HepG2 (cell line): ENCODE measurements around the gene ZNF276. TPM values are rescaled to one million over a fixed set of nuclear protein-coding genes. Genes with fewer than 3 reads are reported as not detected.

Source experiments
- BRF2 ChIP-seq: sonication (generic); formaldehyde crosslinking; IDR thresholded peaks from 2 replicates; pipeline ENCODE4 v1.8.1; 2022; ENCODE audit warnings: mild to moderate bottlenecking, missing genetic modification reagents
- CREB3 ChIP-seq: sonication (generic); formaldehyde crosslinking; IDR thresholded peaks from 2 replicates; pipeline ENCODE4 v1.5.0; 2020; ENCODE audit warnings: missing genetic modification reagents
- DMAP1 ChIP-seq: IDR thresholded peaks from 2 replicates; pipeline ENCODE4 v1.6.1; 2016
- HNF1A ChIP-seq, 2 experiments: sonication (generic) in 1 of 2; formaldehyde crosslinking in 1 of 2; IDR thresholded peaks; 2 replicates each; pipeline versions ENCODE4 v1.4.0 to v1.6.1; 2016 to 2020; ENCODE audit warnings: borderline replicate concordance in 1 of 2, low read depth in 1 of 2, mild to moderate bottlenecking in 1 of 2, missing genetic modification reagents in 1 of 2
- KLF11 ChIP-seq: IDR thresholded peaks from 2 replicates; pipeline ENCODE4 v1.6.1; 2016; ENCODE audit warnings: missing compliant biosample characterization
- MAFG ChIP-seq: sonication (generic); formaldehyde crosslinking; IDR thresholded peaks from 2 replicates; pipeline ENCODE4 v1.5.1; 2020; ENCODE audit warnings: mild to moderate bottlenecking, missing genetic modification reagents
- MAX ChIP-seq: IDR thresholded peaks from 2 replicates; pipeline ENCODE4 v1.6.1; 2012; ENCODE audit warnings: inconsistent platforms
- MED13 ChIP-seq: sonication (generic); formaldehyde crosslinking; IDR thresholded peaks from 2 replicates; pipeline ENCODE4 v1.5.0; 2020; ENCODE audit warnings: missing genetic modification reagents
- MEIS2 ChIP-seq: sonication (generic); formaldehyde crosslinking; IDR thresholded peaks from 2 replicates; pipeline ENCODE4 v1.9.0; 2021; ENCODE audit warnings: mild to moderate bottlenecking, missing genetic modification reagents
- MXD3 ChIP-seq: IDR thresholded peaks from 2 replicates; pipeline ENCODE4 v1.6.1; 2016; ENCODE audit warnings: mild to moderate bottlenecking, missing biosample characterization, missing genetic modification reagents
- NCOA2 ChIP-seq: sonication (generic); formaldehyde crosslinking; IDR thresholded peaks from 2 replicates; pipeline ENCODE4 v1.8.0; 2022; ENCODE audit warnings: inconsistent platforms
- NFKB2 ChIP-seq: sonication (generic); formaldehyde crosslinking; IDR thresholded peaks from 2 replicates; pipeline ENCODE4 v1.4.0; 2020; ENCODE audit warnings: missing genetic modification reagents, borderline replicate concordance
- RBM22 ChIP-seq: fragments of 200-400 bp; formaldehyde crosslinking; optimal IDR thresholded peaks from 2 replicates; pipeline ENCODE3; 2017; ENCODE audit warnings: mild to moderate bottlenecking, low read length, moderate library complexity
- SRY ChIP-seq: sonication (generic); formaldehyde crosslinking; IDR thresholded peaks from 2 replicates; pipeline ENCODE4 v1.8.0; 2022; ENCODE audit warnings: mild to moderate bottlenecking, missing genetic modification reagents
- THAP11 ChIP-seq: IDR thresholded peaks from 2 replicates; pipeline ENCODE4 v1.6.1; 2016; ENCODE audit warnings: missing biosample characterization, missing genetic modification reagents
- ZFP37 ChIP-seq: sonication (generic); formaldehyde crosslinking; IDR thresholded peaks from 2 replicates; pipeline ENCODE4 v1.4.0; 2020; ENCODE audit warnings: missing genetic modification reagents, borderline replicate concordance
- ZMAT3 ChIP-seq: sonication (generic); formaldehyde crosslinking; conservative IDR thresholded peaks from 2 replicates; pipeline ENCODE4 v1.7.0; 2021; ENCODE audit warnings: missing genetic modification reagents
- ZNF230 ChIP-seq: sonication (generic); formaldehyde crosslinking; IDR thresholded peaks from 2 replicates; pipeline ENCODE4 v1.4.0; 2020; ENCODE audit warnings: mild to moderate bottlenecking, missing genetic modification reagents
- ZNF256 ChIP-seq: sonication (generic); formaldehyde crosslinking; conservative IDR thresholded peaks from 2 replicates; pipeline ENCODE4 v1.4.0; 2020; ENCODE audit warnings: missing genetic modification reagents
- ZNF33B ChIP-seq: sonication (generic); formaldehyde crosslinking; IDR thresholded peaks from 2 replicates; pipeline ENCODE4 v1.5.1; 2020; ENCODE audit warnings: mild to moderate bottlenecking, missing genetic modification reagents
- ZNF615 ChIP-seq: sonication (generic); formaldehyde crosslinking; IDR thresholded peaks from 2 replicates; pipeline ENCODE4 v1.5.0; 2020; ENCODE audit warnings: mild to moderate bottlenecking, missing genetic modification reagents, borderline replicate concordance
- ZNF839 ChIP-seq: sonication (generic); formaldehyde crosslinking; IDR thresholded peaks from 2 replicates; pipeline ENCODE4 v1.4.0; 2020; ENCODE audit warnings: missing genetic modification reagents, mild to moderate bottlenecking, borderline replicate concordance
- polyA plus RNA-seq, 8 experiments: library from polyadenylated mRNA; depleted of rRNA in 3 of 8; stranded (reverse) in 7 of 8; unstranded in 1 of 8; fragments of >200 nt; fragmentation: Illumina TruSeq in 4 of 8; extraction: Trizol in 4 of 8; gene quantifications; 2 replicates each; pipeline versions ENCODE4 v1.2.1 to v1.2.3, GENCODE V29; 2011 to 2016; ENCODE audit warnings: low read depth in 4 of 8, missing spikeins in 1 of 8, mixed read lengths in 1 of 8; ENCODE audit not compliant: insufficient read depth in 1 of 8
- total RNA-seq, 5 experiments: library from RNA; depleted of rRNA; stranded (reverse); fragments of >200 nt; fragmentation: Illumina TruSeq; extraction: Trizol; gene quantifications; 2 replicates each; pipeline ENCODE4 v1.2.3, GENCODE V29; 2016; ENCODE audit warnings: low read depth in 1 of 5

Gene ZNF276
- total and polyA plus RNA-seq, 2 of the 13 experiments (the other 11 are each of a cell fraction or from before 2014, with no cell fraction given): 17.7 to 18.0 TPM

- TF ChIP-seq ZFP37 (0 out of 2 replicates have a peak, but pooled peaks have one; percentile 69), ZMAT3 (CRISPR knock-in tag) (no peak), ZNF230 (CRISPR knock-in tag) (0 out of 2 replicates have a peak, but pooled peaks have one; percentile 12), ZNF615 (CRISPR knock-in tag) (no peak), KLF11 (CRISPR knock-in tag) (0 out of 2 replicates have a peak, but pooled peaks have one; percentile 26), NCOA2 (CRISPR knock-in tag) (no peak), SRY (CRISPR knock-in tag) (no peak; the same call in 1 of the 2 replicates), BRF2 (CRISPR knock-in tag) (peak; percentile 85), MAFG (CRISPR knock-in tag) (no peak), ZNF33B (CRISPR knock-in tag) (no peak; the same call in 1 of the 2 replicates), MAX (peak; percentile 75; the same call in 1 of the 2 replicates), ZNF839 (CRISPR knock-in tag) (no peak), MXD3 (no peak), NFKB2 (peak; percentile 59; the same call in 1 of the 2 replicates), CREB3 (CRISPR knock-in tag) (no peak), MED13 (CRISPR knock-in tag) (0 out of 2 replicates have a peak, but pooled peaks have one; percentile 57), RBM22 (peak; percentile 69), THAP11 (no peak; the same call in 1 of the 2 replicates), DMAP1 (0 out of 2 replicates have a peak, but pooled peaks have one; percentile 23), MEIS2 (0 out of 2 replicates have a peak, but pooled peaks have one; percentile 2), ZNF256 (CRISPR knock-in tag) (peak; percentile 82), HNF1A (IDR thresholded peaks at IDR 0.05; ENCODE audit: low read depth) (no peak), HNF1A (CRISPR knock-in tag; IDR thresholded peaks at IDR 0.05; ENCODE audit: borderline replicate concordance) (no peak; the same call in 1 of the 2 replicates)
Measured at GRCh38 chr16:89695086-89695874, 26.1 kb upstream of the ZNF276 start (continued).
